Measurements from ENCODE around the gene SGCD.

Gene SGCD

DNA sequence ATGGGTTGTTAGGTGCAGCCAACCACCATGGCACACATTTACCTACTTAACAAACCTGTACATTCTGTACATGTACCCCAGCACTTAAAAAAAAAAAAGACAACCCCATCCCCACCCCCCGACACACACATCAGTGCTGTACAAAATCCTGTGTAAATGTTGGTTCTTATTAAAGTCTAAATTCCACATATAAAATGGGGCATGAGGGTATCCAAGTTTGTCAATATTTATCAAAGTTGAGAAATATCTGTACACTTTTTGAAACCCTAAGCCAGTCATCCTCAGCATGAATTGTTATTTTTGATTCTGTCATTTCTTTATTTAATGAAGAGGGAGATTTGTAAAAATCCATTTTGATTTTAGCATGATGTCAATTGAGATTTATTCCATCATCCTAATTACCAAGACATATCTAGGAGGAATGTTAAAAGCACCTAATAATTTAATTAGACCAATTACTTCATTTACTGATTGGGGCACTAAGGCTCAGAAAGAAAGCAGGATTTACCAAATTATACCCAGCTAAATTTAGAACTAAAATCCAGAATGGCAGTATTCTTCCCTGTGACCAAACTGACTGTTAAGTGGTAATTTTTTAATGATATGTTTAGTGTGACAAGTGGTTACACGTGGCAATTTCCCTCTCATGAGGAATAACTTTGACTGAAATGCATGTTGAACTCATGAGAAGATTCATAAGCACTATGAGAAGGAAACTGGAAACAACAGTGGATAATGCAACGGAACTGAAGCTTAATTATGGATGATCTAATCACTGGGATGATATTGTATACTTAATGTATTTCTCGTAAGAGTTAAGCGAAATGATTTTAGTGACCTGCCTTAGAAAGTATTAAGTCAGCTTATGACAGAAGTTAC lies 195.9 kb downstream of the SGCD start:
- no peak for DNase-seq

DNA sequence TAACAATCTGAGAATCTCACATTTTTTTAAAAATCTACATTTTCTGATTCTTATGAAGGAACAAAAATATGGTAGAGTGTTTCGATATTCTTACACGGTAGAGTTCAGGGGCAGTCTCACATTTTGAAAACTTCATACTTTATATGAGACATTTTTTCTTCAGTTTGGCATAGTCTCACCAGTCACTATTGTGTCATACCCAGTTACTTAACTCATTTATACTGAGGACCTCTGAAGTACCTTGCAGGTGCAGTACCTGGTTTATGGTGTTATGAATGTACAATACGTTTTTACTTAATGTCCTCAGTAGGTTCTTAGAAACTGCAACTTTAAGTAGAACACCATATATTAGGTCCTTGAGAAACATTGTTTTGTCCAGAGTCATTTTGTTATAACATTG lies 196.6 kb downstream of the SGCD start:
- no peak for DNase-seq

DNA sequence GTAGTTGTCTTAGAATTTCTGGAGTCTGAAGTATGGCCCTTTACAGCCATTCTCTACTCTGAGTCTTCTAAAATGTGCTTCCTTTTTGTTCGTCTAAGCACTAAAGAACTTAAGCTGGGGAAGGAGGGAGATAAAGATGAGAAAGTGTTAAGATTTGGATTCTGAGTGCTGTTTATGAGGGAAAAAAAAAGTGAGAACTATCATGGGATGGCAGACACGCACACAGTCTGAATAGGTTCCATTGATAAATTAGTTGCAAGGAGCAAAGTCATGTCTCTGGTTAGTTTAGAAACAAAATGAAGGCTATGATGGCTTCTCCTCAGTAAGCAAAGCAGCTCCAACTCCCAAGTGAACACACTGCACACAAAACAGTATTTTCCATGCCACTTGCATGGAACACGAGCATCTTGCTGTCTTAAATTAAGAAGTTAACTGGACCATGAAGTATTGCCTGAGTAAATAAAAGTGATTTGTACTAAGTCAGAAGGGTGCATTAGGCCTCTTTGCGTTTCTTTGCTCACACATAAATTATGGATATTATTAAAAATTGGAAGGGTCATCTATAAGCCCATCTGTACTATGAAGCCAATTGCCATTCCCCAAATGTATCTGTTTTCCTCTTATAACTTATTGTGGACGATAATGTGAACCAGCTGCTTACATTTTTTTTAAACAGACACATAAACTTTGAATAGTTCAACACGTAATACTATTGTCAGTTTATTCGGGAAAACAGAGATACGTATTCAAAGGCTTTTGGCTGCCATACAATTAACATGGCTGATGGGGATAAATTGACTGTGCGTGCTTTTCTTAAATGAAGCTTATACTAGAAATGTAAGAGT lies 199.3 kb downstream of the SGCD start:
- DNase-seq = no peak

DNA sequence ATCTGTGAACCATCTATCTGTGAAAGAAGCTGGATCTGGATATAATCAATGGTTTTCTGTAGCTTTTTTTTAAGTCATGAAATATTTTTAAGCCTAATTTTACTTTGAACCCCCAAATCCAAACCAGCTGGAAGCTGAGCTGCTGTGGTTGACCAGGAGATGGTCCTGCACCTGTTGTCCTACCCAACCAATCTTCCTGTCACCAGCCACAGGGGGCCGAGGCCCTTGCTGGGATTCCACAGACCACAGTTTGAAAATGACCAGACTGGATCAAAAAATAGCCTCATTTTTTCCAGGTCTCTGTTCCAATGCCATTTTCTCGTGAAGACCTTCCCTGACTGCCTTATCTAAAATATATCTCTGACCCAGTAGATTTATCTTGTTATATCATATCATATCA lies 200.6 kb downstream of the SGCD start:
- no peak for DNase-seq

DNA sequence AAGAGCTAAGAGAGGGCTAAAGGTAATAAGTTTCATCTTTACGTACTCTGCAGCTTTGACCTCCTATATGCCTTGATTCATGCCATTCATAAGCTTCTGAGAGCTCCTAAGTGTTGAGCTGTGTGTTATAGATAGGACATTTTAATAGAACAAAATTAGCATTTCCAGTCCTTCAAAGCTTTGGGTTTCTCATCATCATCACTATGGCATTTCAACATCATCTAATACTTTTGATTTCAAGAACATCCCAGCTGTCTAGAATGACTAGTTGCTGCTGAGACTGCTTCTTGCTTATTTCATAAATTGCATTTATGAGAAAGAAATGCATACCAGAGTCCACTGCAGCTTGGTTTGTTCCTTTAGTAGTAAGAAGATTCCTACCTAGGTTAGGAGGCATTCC lies 201.7 kb downstream of the SGCD start:
- DNase-seq = no peak

DNA sequence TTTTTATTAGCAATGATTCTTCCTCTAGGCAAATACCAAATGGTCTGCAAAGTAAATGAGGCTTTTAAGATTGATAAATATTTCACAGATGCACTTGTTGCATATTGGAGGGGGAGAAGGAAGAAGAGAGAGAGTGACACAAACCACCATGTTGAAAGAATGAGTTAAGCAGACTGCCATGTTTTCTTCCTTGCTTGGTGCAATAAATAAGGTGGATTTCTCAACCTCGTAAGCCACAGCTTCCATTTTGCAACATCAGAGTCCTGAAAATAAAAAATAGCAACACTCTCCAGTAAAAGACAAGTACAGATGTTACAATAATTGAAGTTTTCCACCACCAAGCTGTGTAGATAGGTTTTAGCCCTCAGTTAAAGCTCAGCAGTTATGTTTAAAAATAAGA lies 202.9 kb downstream of the SGCD start:
- no peak for DNase-seq

DNA sequence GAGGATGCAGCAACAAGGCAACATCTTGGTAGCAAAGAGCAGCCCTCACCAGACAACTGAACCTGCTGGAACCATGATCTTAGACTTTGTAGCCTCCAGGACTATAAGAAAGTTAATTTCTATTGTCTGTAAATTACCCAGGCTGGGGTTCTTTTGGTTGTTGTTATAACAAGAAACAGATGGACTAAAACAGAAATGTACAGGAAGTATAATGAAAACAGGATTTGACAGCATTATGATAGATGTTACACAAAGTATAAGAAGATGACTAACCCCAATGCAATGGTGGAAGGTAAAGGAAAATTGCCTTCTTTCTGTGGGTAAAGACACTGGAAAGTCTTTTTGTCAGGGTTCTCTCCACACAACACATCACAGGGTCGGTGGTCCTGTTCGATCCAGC lies 204.2 kb downstream of the SGCD start:
- DNase-seq = no peak

DNA sequence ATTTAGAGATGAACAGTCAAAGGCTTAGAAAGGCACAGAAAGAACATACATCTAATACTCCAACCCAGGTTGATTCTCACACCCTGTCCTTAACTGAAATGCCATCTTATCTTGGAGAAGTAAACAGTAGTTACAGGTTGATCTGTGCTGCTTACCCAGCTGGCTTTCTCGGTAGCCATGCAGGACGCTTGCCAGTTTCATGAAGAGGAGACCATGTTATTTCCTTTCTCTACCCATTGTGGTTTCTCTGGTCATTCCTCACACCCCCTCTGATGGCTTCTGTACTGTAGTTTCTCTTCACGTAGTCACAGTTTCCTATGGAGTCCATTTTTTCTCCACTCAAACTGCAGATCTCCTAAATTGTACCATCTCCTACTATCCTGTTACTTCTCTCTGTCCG lies 206.0 kb downstream of the SGCD start:
- DNase-seq = no peak

DNA sequence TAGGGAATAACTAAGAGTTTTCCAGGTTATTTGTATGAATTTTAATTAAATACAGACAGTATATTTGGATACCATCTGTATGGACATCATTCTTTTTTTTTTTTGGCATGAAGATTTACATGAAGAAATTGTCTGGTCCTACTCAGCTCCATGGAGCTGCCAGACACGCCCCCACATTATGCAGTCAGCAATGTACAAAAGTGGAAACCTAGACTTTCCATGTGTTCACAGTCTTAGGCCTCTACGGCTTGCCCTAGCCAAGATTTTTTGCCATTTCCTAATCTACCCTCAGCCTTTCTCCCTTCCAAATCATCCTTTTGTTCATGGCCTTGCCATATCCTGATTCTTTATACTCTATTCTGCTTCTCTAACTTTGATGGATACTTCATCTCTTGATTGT lies 207.1 kb downstream of the SGCD start:
- no peak for DNase-seq

DNA sequence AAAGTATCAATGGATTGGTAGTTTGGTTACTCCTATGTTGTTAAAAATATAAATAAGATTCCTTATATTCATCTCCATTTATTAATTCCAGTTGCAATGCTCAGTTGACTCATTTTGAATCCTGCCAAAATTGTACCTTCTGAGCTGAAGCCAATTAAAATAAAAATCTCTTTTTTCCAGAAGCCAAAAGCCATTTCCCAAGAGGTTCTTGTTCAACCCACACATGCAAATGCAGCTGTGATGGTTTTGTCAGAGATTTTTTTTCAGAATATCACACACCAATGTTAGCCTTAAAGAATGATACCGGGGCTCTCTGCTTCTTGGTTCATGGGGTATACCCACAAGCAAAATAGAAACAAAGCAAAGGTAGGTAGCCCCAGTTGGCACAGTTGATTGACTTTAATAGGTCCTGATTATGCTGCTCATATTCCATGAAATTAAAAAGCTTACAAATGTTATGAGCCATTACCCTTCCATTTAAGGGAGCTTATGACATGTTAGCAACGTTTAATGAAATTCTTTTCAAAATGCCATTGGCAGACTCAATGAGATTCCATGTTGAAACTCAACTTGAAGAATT lies 208.0 kb downstream of the SGCD start:
- DNase-seq = no peak

DNA sequence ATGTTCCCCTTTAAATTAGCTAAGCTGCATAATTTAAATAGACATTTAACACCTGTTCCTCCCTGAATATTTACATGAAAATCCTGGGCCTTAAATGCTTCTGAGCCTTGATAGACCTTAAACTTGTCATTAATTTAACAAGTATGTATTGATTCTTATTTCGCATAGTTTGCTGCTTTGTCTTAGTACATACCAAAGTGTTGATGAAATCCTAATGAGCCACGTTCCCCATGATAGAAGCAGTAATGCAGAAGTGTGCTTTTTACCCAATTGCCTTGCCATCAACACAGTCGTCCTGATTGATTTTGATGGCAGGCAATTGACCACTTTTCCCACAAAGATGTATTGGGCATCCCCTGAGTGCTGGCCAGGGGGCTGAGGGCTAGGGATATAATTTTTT lies 213.5 kb downstream of the SGCD start:
- no peak for DNase-seq

DNA sequence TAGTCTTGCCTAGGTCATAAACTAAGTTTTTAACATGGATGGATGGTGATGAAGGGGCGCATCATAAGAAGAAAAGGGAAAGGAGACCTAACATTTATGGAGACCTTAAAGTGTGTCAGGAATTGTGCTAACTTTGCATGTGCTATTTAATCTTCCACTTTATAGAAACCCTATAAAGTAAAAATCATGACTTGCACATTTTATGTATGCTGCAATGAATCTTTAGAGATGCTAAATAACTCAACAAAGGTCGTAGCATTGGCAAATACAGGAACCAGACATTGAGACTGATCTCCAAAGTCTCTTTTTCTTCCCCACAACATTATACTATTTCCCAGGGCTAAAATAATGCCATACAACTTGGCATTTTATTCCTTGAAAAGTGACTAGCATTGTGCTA lies 214.6 kb downstream of the SGCD start:
- no peak for DNase-seq

DNA sequence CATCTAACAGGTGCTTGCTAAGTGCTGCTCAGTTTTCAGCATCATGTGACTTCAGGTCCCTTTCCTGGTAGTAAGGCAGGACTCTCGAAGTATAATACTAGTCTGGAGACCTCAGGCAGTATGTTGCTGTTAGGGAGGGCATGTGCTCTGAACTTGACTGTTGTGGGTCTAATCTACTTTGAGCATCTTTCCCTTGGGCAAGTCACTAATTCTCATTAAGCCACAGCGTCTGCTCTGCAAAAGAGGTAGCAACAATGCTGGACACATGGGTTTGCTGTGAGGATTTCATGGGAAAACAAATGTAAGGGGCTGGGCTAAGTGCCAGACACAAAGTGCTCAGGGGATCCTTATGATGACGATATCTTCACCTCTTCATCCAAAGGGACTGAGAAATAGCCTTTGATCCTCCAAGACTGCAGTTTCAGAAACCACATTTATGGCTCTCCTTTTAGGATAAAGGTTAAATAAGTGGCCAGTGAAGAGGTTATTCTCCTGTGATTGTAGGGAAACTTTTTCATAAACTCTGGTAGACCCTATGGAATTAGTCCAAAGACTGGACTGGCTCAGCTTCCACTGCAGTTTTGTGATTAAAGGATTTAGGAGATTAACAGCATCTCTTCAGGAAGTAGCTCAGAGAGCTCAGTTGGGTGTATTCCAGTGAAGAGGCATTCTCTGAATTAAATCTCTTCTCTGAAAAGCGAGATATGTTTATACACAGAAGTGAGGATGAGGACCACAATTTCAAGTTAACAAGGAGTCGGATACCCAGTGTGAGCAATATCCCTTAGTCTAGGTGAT lies 216.6 kb downstream of the SGCD start:
- no peak for DNase-seq

DNA sequence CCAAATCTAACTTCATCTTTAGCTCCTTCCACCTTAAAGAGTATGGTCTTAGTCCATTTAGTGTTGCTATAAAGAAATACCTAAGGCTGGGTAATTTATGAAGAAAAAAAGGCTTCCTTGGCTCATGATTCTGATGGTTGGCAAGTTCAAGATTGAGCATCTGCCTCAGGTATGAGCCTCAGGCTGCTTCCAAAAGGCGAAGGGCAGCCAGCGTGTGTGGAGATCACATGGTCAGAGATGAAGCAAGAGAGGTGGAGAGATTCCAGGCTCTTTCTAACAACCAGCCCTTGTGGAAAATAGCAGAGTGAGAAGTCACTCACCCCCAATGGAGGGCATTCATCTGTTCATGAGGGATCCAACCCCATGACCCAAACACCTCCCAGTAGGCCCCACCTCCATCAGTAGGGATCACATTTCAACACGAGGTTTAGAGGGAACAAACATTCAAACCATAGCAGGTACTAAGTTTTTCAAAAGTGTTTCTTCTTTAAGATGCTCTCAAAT lies 225.9 kb downstream of the SGCD start:
- DNase-seq = no peak

DNA sequence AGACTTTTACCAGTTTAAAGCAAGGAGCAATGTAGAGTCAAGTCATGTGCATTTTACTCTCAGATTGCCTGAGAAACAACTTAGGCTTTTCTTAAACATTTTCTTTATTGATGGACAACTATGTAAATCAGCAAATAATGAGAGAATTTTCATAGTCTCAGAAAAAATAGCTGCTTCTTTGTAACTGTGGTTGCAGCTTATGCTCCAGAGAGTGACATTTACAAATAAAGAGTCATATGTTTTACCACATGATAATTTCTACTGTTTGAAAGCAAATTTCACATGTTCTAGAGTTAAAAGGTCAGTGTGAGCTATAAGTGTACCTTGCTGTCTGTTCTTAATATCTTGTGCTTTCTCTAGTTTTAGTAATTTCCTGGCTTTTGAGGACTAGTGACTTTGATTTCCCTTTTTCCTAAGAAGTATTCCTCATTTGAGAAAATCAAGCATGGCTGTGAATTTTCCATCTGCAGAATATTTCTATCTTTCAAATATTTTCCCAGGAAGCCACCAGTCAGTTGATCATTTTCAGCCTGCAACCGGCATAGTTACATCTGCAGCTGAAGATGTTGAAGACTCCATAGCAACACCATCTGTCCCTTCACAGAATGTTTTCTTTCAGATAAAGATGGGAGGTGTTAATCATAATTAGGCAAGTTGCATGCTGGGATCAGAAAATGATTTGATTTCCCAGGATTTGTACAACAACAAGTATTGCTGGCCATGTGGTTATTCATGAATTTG lies 229.9 kb downstream of the SGCD start:
- DNase-seq = no peak

DNA sequence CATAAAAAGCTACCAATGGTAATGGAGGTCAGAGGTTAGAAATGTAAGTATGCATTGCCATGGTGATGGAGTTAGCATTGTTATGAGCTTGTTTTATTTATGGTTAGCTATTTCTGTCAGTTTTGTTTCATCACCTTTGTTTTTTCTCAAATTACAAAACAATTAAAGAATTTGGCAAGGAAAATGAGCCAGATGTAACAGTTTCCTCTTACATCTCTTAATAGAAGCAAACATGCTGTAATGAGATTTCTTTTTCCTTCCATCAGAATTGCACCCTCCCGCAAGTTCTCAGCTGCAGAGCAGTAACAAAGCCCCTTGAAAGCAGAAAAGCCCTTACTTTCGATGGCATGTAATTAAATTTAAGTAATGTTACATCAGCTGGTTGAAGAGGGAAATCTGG lies 233.0 kb downstream of the SGCD start:
- DNase-seq = no peak

DNA sequence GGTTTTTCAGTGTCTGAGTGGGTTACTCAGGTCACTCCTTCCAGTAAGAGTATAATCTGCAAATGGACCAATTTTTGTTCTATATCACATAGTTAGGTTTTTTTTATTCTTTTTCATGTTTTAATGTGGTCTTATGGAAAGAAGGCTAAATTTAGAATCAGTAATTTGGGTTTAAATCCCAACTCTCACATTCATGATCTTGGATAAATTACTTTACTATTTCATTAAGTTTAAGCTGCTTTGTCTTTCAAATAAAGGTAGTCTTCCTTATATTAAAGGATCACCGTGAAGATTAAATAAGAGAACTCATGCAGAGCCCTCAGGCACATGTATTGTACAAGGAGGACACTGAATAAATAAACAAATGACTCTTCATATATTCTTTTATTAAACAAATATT lies 234.7 kb downstream of the SGCD start:
- DNase-seq = no peak

DNA sequence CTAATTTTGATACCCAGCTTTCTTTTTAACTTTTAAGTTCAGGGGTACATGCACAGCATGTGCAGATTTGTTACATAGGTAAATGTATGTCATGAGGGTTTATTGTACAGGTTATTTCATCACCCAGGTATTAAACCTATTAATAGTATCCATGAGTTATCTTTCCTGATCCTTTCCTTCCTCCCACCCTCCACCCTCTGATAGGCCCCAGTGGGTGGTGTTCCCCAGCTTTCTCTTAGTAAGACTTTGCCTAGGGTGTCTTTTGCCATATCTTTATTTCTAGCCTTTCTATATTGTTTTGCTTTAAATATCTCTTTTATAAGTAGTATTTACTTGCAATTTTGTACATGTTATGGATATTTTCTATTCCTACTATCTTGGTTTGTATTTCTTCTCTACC lies 243.7 kb downstream of the SGCD start:
- no peak for DNase-seq

DNA sequence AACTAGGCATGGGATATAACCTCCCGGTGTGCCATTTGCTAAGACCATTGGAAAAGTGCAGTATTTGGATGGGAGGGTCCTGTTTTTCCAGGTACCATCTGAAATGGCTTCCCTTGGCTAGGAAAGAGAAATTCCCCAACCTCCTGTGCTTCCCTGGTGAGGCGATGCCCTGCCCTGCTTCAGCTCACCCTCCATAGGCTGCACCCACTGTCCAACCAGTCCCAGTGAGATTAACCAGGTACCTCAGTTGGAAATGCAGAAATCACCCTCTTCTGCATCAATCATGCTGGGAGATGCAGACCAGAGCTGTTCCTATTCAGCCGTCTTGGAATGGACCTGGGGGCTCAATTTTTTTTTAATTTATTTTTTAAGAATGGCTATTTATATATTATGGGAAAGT lies 254.8 kb downstream of the SGCD start:
- DNase-seq = no peak

DNA sequence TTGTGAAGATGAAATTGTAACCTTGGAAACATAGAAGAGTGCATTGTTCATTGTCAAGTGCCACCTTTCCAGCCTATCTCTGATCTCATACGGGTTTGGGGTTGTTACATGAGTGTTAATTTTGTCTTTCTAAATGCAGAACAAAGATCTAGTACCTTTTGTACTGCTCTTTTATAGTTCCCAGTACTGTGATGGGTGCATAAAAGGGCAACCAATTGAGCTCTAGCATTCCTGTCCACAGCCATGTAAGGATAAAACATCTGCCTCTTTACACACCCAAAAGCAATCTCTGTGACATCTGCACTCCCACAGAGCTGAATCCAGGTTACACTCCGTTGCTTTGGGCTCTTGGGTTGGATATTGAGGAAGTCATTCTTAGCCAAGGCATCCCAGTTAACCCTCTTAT lies 255.2 kb downstream of the SGCD start:
- DNase-seq = no peak

DNA sequence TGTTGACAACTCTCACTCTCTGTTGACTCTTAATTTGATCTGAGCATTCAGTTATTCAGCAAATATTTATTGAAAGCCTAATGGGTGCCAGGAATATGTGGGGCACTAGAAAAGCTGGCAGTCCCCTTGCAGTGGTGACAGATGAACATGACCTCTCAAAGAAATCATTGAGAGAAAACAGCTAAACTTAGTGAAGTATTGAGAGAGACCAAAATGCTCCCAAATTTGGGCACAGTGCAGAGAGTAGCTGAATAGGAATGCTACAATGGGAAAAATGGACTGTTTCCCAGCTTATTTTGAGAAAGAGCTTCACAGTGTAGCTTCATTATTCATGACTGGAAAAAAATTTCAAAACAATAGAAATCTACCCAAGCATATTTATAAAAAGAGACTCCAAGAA lies 257.9 kb downstream of the SGCD start:
- DNase-seq = no peak

DNA sequence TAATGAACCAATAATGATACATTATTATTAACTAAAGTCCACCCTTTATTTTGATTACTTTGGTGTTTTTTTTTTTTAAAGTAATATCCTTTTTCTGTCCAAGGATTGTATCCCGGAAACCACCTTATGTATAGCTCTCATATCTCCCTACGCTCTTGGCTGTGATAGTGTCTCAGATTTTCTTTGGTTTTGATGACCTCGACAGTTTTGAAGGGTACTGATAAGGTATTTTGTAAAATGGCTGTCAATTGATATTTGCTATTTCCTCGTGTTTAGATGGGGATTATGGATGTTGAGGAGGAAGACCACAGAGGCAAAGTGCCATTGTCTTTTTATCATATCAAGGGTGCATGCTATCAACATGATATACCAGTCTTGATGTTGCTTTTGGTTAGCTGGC lies 259.0 kb downstream of the SGCD start:
- DNase-seq = no peak
